K562 (cell line): ENCODE measurements around the gene ADSS2. TPM values are rescaled to one million over a fixed set of nuclear protein-coding genes. Genes with fewer than 3 reads are reported as not detected.
A peak's percentile ranks its signal among the peaks of the same experiment; 100 is the strongest.

ENCODE experiments used
- BMI1 ChIP-seq: fragments of 150-350 bp; IDR thresholded peaks from 2 replicates; pipeline ENCODE4 v1.6.1; 2014; ENCODE audit warnings: low read length
- HDAC2 ChIP-seq: fragments of 450-650 bp; IDR thresholded peaks from 2 replicates; pipeline ENCODE4 v1.6.1; 2016; ENCODE audit warnings: mild to moderate bottlenecking
- KLF6 ChIP-seq: fragments of 250-450 bp; sonication (Bioruptor Pico); IDR thresholded peaks from 2 replicates; pipeline ENCODE4 v1.4.0; 2020; ENCODE audit warnings: mild to moderate bottlenecking, moderate library complexity, borderline replicate concordance
- MCM5 ChIP-seq: fragments of 450-650 bp; IDR thresholded peaks from 2 replicates; pipeline ENCODE4 v1.6.1; 2016; ENCODE audit warnings: low read depth
- NELFE ChIP-seq: IDR thresholded peaks from 2 replicates; pipeline ENCODE4 v1.6.1; 2011; ENCODE audit warnings: mild to moderate bottlenecking; ENCODE audit not compliant: insufficient read depth, insufficient read length
- NUFIP1 ChIP-seq: fragments of 450-650 bp; IDR thresholded peaks from 2 replicates; pipeline ENCODE4 v1.6.1; 2018; ENCODE audit not compliant: partially characterized antibody
- RBFOX2 ChIP-seq: fragments of 200-400 bp; formaldehyde crosslinking; IDR thresholded peaks from 2 replicates; pipeline ENCODE4 v1.6.1; 2017; ENCODE audit warnings: low read depth, mild to moderate bottlenecking, low read length, moderate library complexity
- RBM25 ChIP-seq: fragments of 200-400 bp; formaldehyde crosslinking; IDR thresholded peaks from 2 replicates; pipeline ENCODE4 v1.6.1; 2018; ENCODE audit warnings: low read length, low read depth, moderate library complexity; ENCODE audit not compliant: severe bottlenecking
- SIRT6 ChIP-seq: IDR thresholded peaks from one replicate; pipeline ENCODE4 v1.6.1; 2012; ENCODE audit warnings: low read depth, mild to moderate bottlenecking, control low read depth, inconsistent platforms, low read length, moderate library complexity
- SMARCC2 ChIP-seq: fragments of 450-650 bp; IDR thresholded peaks from 2 replicates; pipeline ENCODE4 v1.6.1; 2017; ENCODE audit warnings: antibody characterized with exemption, moderate library complexity, mild to moderate bottlenecking, low read depth
- ZBTB17 ChIP-seq: fragments of 450-650 bp; formaldehyde crosslinking; IDR thresholded peaks from 2 replicates; pipeline ENCODE4 v1.4.0; 2020; ENCODE audit warnings: mild to moderate bottlenecking
- ZNF764 ChIP-seq: fragments of 250-450 bp; sonication (Bioruptor Pico); IDR thresholded peaks from 2 replicates; pipeline ENCODE4 v1.4.0; 2020; ENCODE audit warnings: low read depth, mild to moderate bottlenecking, moderate library complexity
- polyA plus RNA-seq, 8 experiments: library from polyadenylated mRNA; depleted of rRNA in 4 of 8; stranded (reverse) in 5 of 8; unstranded in 3 of 8; fragments of >200 nt; fragmentation: Nextera tagmentation in 2 of 8; fragmentation: Illumina TruSeq in 1 of 8; extraction: Ambion mirVana in 2 of 8; extraction: Trizol in 1 of 8; gene quantifications; 2 replicates each; pipeline versions ENCODE4 v1.2.1 to v1.2.3, GENCODE V29; 2011 to 2014; ENCODE audit warnings: inconsistent platforms in 1 of 8, missing spikeins in 1 of 8
- total RNA-seq, 7 experiments: library from RNA; depleted of rRNA in 6 of 7; stranded (reverse); fragments of >200 nt in 6 of 7; fragmentation: Illumina TruSeq in 2 of 7; extraction: Trizol in 2 of 7; gene quantifications; 2 replicates each; pipeline versions ENCODE4 v1.2.1 to v1.2.3, GENCODE V29; 2011 to 2021; ENCODE audit warnings: low replicate concordance in 1 of 7
- TF ChIP-seq, protein P1 (sequence below): sonication (generic); formaldehyde crosslinking; IDR thresholded peaks from 2 replicates; pipeline ENCODE4 v1.8.0; 2022; ENCODE audit warnings: mild to moderate bottlenecking, missing genetic modification reagents, borderline replicate concordance
- TF ChIP-seq, protein P2 (sequence below), 3 experiments: IDR thresholded peaks in 2 of 3; conservative IDR thresholded peaks in 1 of 3; 2 replicates each; pipeline ENCODE4 v1.5.1; 2011 to 2012; ENCODE audit warnings: low read length in 3 of 3, mild to moderate bottlenecking in 3 of 3, control low read depth in 2 of 3, improper control_type of control experiment in 1 of 3, inconsistent platforms in 1 of 3, low read depth in 1 of 3, mixed read lengths in 1 of 3, moderate library complexity in 1 of 3; ENCODE audit not compliant: insufficient read depth in 2 of 3
- TF ChIP-seq, protein P3 (sequence below): fragments of 450-650 bp; IDR thresholded peaks from 2 replicates; pipeline ENCODE4 v1.6.1; 2014; ENCODE audit warnings: low read depth, mild to moderate bottlenecking, moderate library complexity, borderline replicate concordance
- TF ChIP-seq, protein P4 (sequence below): sonication (generic); formaldehyde crosslinking; IDR thresholded peaks from 2 replicates; pipeline ENCODE4 v1.8.1; 2023; ENCODE audit warnings: mild to moderate bottlenecking, missing genetic modification reagents
- TF ChIP-seq, protein P5 (sequence below): fragments of 450-650 bp; IDR thresholded peaks from 2 replicates; pipeline ENCODE4 v1.6.1; 2016
- TF ChIP-seq, protein P6 (sequence below): fragments of 250-450 bp; sonication (Bioruptor Pico); IDR thresholded peaks from 2 replicates; pipeline ENCODE4 v1.4.0; 2020; ENCODE audit warnings: mild to moderate bottlenecking, moderate library complexity

Gene ADSS2
- total and polyA plus RNA-seq, 9 of the 15 experiments (the other 6 are each of a cell fraction or from before 2014, with no cell fraction given): 8.8 to 63.8 (median 59.4) TPM

DNA sequence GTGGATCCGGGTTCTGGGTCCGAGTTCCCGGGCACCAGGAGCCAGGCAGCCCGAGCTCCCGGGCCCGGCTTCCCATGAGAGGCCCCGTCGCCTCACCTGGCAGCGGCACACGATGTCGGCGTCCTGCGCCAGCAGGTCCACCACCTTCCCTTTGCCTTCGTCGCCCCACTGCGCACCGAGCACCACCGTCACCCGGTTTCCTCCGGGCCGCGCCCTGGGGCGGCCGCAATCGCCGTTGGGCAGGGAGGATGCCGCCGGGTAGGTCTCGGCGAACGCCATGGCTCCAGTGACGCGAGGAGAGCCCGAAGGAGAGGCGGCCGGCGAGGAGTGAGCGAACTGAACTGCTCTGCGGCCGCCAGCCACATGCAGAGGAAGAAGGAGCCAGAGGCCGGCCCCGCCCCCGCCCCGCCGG, at the start of gene ADSS2 (continued):
- TF ChIP-seq ZBTB17 (CRISPR knock-in tag): peak; percentile 80
- TF ChIP-seq, protein P1, sequence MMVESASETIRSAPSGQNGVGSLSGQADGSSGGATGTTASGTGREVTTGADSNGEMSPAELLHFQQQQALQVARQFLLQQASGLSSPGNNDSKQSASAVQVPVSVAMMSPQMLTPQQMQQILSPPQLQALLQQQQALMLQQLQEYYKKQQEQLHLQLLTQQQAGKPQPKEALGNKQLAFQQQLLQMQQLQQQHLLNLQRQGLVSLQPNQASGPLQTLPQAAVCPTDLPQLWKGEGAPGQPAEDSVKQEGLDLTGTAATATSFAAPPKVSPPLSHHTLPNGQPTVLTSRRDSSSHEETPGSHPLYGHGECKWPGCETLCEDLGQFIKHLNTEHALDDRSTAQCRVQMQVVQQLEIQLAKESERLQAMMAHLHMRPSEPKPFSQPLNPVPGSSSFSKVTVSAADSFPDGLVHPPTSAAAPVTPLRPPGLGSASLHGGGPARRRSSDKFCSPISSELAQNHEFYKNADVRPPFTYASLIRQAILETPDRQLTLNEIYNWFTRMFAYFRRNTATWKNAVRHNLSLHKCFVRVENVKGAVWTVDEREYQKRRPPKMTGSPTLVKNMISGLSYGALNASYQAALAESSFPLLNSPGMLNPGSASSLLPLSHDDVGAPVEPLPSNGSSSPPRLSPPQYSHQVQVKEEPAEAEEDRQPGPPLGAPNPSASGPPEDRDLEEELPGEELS (CRISPR knock-in tag): peak; percentile 80; the same call in 1 of the 2 replicates
- TF ChIP-seq HDAC2: peak; percentile 15; the same call in 1 of the 2 replicates
- TF ChIP-seq, protein P2, sequence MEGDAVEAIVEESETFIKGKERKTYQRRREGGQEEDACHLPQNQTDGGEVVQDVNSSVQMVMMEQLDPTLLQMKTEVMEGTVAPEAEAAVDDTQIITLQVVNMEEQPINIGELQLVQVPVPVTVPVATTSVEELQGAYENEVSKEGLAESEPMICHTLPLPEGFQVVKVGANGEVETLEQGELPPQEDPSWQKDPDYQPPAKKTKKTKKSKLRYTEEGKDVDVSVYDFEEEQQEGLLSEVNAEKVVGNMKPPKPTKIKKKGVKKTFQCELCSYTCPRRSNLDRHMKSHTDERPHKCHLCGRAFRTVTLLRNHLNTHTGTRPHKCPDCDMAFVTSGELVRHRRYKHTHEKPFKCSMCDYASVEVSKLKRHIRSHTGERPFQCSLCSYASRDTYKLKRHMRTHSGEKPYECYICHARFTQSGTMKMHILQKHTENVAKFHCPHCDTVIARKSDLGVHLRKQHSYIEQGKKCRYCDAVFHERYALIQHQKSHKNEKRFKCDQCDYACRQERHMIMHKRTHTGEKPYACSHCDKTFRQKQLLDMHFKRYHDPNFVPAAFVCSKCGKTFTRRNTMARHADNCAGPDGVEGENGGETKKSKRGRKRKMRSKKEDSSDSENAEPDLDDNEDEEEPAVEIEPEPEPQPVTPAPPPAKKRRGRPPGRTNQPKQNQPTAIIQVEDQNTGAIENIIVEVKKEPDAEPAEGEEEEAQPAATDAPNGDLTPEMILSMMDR (IDR thresholded peaks at IDR 0.05 in 2 of 3, conservative IDR thresholded peaks at IDR 0.05 in 1 of 3; ENCODE audit: insufficient read depth in 2 of 3, low read depth in 1 of 3, low read length in 3 of 3): no peak
- TF ChIP-seq KLF6 (CRISPR knock-in tag): no peak
- peak; percentile 95 for TF ChIP-seq RBFOX2
- TF ChIP-seq, protein P3, sequence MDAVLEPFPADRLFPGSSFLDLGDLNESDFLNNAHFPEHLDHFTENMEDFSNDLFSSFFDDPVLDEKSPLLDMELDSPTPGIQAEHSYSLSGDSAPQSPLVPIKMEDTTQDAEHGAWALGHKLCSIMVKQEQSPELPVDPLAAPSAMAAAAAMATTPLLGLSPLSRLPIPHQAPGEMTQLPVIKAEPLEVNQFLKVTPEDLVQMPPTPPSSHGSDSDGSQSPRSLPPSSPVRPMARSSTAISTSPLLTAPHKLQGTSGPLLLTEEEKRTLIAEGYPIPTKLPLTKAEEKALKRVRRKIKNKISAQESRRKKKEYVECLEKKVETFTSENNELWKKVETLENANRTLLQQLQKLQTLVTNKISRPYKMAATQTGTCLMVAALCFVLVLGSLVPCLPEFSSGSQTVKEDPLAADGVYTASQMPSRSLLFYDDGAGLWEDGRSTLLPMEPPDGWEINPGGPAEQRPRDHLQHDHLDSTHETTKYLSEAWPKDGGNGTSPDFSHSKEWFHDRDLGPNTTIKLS: no peak
- TF ChIP-seq, protein P4, sequence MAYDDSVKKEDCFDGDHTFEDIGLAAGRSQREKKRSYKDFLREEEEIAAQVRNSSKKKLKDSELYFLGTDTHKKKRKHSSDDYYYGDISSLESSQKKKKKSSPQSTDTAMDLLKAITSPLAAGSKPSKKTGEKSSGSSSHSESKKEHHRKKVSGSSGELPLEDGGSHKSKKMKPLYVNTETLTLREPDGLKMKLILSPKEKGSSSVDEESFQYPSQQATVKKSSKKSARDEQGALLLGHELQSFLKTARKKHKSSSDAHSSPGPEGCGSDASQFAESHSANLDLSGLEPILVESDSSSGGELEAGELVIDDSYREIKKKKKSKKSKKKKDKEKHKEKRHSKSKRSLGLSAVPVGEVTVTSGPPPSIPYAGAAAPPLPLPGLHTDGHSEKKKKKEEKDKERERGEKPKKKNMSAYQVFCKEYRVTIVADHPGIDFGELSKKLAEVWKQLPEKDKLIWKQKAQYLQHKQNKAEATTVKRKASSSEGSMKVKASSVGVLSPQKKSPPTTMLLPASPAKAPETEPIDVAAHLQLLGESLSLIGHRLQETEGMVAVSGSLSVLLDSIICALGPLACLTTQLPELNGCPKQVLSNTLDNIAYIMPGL (CRISPR knock-in tag): no peak; the same call in 1 of the 2 replicates
- TF ChIP-seq MCM5: no peak
- no peak for TF ChIP-seq SMARCC2
- no peak for TF ChIP-seq NUFIP1
- no peak for TF ChIP-seq RBM25
- TF ChIP-seq ZNF764 (CRISPR knock-in tag): no peak
- no peak for TF ChIP-seq NELFE
- TF ChIP-seq BMI1: no peak
- no peak for TF ChIP-seq SIRT6
- TF ChIP-seq, protein P5, sequence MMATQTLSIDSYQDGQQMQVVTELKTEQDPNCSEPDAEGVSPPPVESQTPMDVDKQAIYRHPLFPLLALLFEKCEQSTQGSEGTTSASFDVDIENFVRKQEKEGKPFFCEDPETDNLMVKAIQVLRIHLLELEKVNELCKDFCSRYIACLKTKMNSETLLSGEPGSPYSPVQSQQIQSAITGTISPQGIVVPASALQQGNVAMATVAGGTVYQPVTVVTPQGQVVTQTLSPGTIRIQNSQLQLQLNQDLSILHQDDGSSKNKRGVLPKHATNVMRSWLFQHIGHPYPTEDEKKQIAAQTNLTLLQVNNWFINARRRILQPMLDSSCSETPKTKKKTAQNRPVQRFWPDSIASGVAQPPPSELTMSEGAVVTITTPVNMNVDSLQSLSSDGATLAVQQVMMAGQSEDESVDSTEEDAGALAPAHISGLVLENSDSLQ: no peak
- TF ChIP-seq, protein P6, sequence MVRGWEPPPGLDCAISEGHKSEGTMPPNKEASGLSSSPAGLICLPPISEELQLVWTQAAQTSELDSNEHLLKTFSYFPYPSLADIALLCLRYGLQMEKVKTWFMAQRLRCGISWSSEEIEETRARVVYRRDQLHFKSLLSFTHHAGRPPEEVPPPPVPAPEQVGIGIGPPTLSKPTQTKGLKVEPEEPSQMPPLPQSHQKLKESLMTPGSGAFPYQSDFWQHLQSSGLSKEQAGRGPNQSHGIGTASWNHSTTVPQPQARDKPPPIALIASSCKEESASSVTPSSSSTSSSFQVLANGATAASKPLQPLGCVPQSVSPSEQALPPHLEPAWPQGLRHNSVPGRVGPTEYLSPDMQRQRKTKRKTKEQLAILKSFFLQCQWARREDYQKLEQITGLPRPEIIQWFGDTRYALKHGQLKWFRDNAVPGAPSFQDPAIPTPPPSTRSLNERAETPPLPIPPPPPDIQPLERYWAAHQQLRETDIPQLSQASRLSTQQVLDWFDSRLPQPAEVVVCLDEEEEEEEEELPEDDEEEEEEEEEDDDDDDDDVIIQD (CRISPR knock-in tag): no peak
